WTC11 (cell line): ENCODE results near the gene RNASEH1.

Experiments
- SP1 ChIP-seq: sonication (generic); formaldehyde crosslinking; conservative IDR thresholded peaks from 2 replicates; pipeline ENCODE4 v1.8.1; 2022; ENCODE audit warnings: missing genetic modification reagents
- TCF7 ChIP-seq: sonication (generic); formaldehyde crosslinking; IDR thresholded peaks from 2 replicates; pipeline ENCODE4 v1.8.0; 2022; ENCODE audit warnings: mild to moderate bottlenecking, low read depth, missing genetic modification reagents, moderate library complexity
- ZNF263 ChIP-seq: sonication (generic); formaldehyde crosslinking; IDR thresholded peaks from 2 replicates; pipeline ENCODE4 v1.8.1; 2022; ENCODE audit warnings: low read depth, mild to moderate bottlenecking, moderate library complexity, missing genetic modification reagents
- TF ChIP-seq, protein P1 (sequence below): fragments of 200-600 bp; IDR thresholded peaks from 2 replicates; pipeline ENCODE4 v1.8.0; 2022; ENCODE audit warnings: antibody characterized with exemption
- TF ChIP-seq, protein P2 (sequence below): sonication (generic); formaldehyde crosslinking; IDR thresholded peaks from 2 replicates; pipeline ENCODE4 v1.8.0; 2022; ENCODE audit warnings: mild to moderate bottlenecking, missing genetic modification reagents
- TF ChIP-seq, protein P3 (sequence below): sonication (generic); formaldehyde crosslinking; conservative IDR thresholded peaks from 2 replicates; pipeline ENCODE4 v1.8.1; 2022; ENCODE audit warnings: mild to moderate bottlenecking, missing genetic modification reagents

DNA sequence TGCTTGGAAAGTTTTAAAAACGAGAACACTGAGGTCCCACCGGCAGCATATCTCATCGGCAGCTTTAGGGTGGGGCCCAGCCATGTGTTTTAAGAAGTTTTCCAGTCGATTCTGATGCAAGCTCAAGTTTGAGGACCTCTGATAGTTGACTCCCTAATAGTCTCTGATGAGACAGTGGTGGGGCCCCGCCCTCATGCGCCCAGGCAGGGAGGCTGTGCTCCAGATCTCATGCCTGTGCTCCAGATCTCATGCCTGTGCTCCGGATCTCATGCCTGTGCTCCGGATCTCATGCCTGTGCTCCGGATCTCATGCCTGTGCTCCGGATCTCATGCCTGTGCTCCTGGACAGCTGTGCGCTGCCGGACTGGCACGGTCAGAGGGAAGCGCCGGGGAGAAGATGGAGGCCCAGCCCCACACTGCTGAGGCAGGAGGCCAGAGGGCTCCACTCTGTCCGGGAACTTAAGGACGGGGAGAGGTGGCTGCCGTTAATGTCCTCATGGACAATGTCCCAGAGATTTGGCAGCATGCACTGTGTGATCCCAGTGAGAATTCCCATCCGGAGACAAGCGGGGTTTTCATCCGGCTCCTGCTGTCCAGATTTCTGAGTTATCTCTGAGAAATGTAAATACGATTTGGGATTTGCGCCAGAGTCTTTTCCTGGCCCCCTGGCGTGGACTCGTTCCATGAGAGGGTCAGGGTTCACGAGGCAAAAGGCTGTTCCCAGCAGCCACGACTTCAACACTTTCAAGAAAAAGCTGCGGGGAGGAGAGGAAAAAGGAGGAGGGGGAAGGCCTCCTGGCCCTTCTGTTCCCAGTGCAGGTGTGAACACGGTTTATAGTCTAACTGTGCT, 27.4 kb upstream of the RNASEH1 start:
- TF ChIP-seq, protein P1, sequence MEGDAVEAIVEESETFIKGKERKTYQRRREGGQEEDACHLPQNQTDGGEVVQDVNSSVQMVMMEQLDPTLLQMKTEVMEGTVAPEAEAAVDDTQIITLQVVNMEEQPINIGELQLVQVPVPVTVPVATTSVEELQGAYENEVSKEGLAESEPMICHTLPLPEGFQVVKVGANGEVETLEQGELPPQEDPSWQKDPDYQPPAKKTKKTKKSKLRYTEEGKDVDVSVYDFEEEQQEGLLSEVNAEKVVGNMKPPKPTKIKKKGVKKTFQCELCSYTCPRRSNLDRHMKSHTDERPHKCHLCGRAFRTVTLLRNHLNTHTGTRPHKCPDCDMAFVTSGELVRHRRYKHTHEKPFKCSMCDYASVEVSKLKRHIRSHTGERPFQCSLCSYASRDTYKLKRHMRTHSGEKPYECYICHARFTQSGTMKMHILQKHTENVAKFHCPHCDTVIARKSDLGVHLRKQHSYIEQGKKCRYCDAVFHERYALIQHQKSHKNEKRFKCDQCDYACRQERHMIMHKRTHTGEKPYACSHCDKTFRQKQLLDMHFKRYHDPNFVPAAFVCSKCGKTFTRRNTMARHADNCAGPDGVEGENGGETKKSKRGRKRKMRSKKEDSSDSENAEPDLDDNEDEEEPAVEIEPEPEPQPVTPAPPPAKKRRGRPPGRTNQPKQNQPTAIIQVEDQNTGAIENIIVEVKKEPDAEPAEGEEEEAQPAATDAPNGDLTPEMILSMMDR, result no peak
- TF ChIP-seq SP1 (CRISPR knock-in tag) (no peak), TCF7 (no peak), ZNF263 (CRISPR knock-in tag) (0 out of 2 replicates have a peak, but pooled peaks have one; percentile 31)
- TF ChIP-seq, protein P2, sequence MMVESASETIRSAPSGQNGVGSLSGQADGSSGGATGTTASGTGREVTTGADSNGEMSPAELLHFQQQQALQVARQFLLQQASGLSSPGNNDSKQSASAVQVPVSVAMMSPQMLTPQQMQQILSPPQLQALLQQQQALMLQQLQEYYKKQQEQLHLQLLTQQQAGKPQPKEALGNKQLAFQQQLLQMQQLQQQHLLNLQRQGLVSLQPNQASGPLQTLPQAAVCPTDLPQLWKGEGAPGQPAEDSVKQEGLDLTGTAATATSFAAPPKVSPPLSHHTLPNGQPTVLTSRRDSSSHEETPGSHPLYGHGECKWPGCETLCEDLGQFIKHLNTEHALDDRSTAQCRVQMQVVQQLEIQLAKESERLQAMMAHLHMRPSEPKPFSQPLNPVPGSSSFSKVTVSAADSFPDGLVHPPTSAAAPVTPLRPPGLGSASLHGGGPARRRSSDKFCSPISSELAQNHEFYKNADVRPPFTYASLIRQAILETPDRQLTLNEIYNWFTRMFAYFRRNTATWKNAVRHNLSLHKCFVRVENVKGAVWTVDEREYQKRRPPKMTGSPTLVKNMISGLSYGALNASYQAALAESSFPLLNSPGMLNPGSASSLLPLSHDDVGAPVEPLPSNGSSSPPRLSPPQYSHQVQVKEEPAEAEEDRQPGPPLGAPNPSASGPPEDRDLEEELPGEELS (CRISPR knock-in tag), result no peak
- TF ChIP-seq, protein P3, sequence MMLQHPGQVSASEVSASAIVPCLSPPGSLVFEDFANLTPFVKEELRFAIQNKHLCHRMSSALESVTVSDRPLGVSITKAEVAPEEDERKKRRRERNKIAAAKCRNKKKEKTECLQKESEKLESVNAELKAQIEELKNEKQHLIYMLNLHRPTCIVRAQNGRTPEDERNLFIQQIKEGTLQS, result no peak
